Effector memory CD4-positive, alpha-beta T cell (primary cell): ENCODE results near the gene PASK.

ENCODE experiments used
- DNase-seq, 3 donors: peaks; one replicate each; pipeline ENCODE4 v3.0.0-alpha.2; 2020
- H3K27ac ChIP-seq: 2 replicates; pipeline ENCODE4 v1.7.0; 2013; ENCODE audit warnings: mild to moderate bottlenecking, low read length, moderate library complexity; ENCODE audit not compliant: insufficient read depth, poor library complexity, severe bottlenecking
- H3K27me3 ChIP-seq: replicated peaks from 2 replicates; pipeline ENCODE4 v1.7.0; 2013; ENCODE audit warnings: mild to moderate bottlenecking, low read length; ENCODE audit not compliant: insufficient read depth, control insufficient read depth, poor library complexity, severe bottlenecking
- H3K36me3 ChIP-seq: 2 replicates; pipeline ENCODE4 v1.7.0; 2013; ENCODE audit warnings: mild to moderate bottlenecking, low read length, moderate library complexity; ENCODE audit not compliant: control insufficient read depth, insufficient read depth
- H3K4me1 ChIP-seq: 2 replicates; pipeline ENCODE4 v1.7.0; 2013; ENCODE audit warnings: low read length, mild to moderate bottlenecking; ENCODE audit not compliant: control insufficient read depth, insufficient read depth, poor library complexity, severe bottlenecking
- H3K4me3 ChIP-seq: 2 replicates; pipeline ENCODE4 v1.7.0; 2013; ENCODE audit warnings: low read length, low read depth, mild to moderate bottlenecking; ENCODE audit not compliant: insufficient read depth, poor library complexity, severe bottlenecking
- H3K9me3 ChIP-seq: 2 replicates; pipeline ENCODE4 v1.7.0; 2013; ENCODE audit warnings: mild to moderate bottlenecking, low read length, moderate library complexity; ENCODE audit not compliant: control insufficient read depth

Gene PASK

GRCh38 chr2:241189856-241190201 is 40.6 kb upstream of the PASK start:
- H3K36me3 ChIP-seq = no peaks in the 10 kb centered on the region
- DNase-seq = no peak
- H3K4me3 ChIP-seq = no peak overlapping the region
- H3K27ac ChIP-seq = no peak overlapping the region
- H3K4me1 ChIP-seq = no peaks in the 10 kb centered on the region
- H3K27me3 ChIP-seq = no peaks in the 10 kb centered on the region
- H3K9me3 ChIP-seq = no peaks in the 10 kb centered on the region

- H3K36me3 ChIP-seq = no peaks in the 10 kb centered on the region
- no peaks in the 10 kb centered on the region for H3K27me3 ChIP-seq
- no peak for DNase-seq
- H3K27ac ChIP-seq = no peak overlapping the region
- H3K9me3 ChIP-seq = no peaks in the 10 kb centered on the region
- no peak overlapping the region for H3K4me3 ChIP-seq
- no peaks in the 10 kb centered on the region for H3K4me1 ChIP-seq
These were observed 40.0 kb upstream of the PASK start for GRCh38 chr2:241189093-241189855.

- Histone ChIP-seq H3K4me1 (no peaks in the 10 kb centered on the region), H3K4me3 (no peak within 1 kb of the TSS), H3K27ac (no peak within 1 kb of the TSS), H3K27me3 (no peaks in the 10 kb centered on the region), H3K36me3 (peaks cover 2% of the 10 kb centered on the region), H3K9me3 (no peaks in the 10 kb centered on the region)
- DNase-seq = no peak
These were observed 39.3 kb upstream of the PASK start, which contains the start of gene ANO7 for GRCh38 chr2:241188361-241189092. Gene ANO7, plus strand, starts transcription at chr2:241188677. Its CDS starts 1,387 bp downstream, at chr2:241190064.

GRCh38 chr2:241187918-241188234 is 38.6 kb upstream of the PASK start:
- no peak for DNase-seq
- Histone ChIP-seq H3K27ac (no peak overlapping the region), H3K9me3 (no peaks in the 10 kb centered on the region), H3K4me3 (no peak overlapping the region), H3K27me3 (no peaks in the 10 kb centered on the region), H3K4me1 (no peaks in the 10 kb centered on the region), H3K36me3 (peaks cover 8% of the 10 kb centered on the region)

DNA sequence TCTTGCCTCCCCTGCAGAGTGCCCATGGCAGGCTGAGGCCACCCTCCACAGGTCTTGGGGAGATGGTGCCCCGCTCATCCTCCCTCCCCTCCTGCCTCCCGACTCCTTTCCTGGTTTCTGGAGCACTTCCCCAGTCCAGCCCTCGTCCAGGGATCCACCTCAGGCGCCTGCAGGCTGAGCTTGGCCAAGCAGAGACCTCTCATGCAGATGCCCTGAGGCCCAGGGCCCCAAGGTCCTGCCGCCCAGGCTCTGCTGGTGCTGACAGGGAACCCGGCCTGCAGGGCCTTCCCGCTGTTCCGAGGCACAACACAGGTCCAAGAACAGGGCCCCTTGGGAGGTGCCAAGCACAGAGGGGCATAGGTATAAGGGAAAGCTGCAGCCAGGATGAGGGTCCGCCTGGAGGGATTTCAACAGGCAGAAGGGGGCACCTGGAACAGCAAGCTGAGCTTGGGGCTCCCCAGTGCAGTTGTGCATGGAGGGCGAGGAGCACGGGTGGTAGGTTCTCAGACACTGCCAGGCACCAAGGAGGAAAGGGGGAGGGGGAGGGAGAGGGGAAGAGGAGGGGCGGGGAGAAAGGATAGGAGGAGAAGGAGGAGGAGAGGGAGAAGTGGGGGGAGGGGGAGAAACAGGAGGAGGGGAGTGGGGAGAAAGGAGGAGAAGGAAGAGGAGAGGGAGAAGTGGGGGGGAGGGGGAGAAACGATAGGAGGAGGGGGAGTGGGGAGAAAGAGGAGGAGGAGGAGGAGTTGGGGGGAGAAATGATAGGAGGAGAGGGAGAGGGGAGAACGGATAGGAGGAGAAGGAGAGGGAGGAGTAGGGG is 38.0 kb upstream of the PASK start:
- H3K9me3 ChIP-seq = no peaks in the 10 kb centered on the region
- H3K36me3 ChIP-seq = peaks cover 12% of the 10 kb centered on the region
- H3K4me1 ChIP-seq = no peaks in the 10 kb centered on the region
- H3K27me3 ChIP-seq = no peaks in the 10 kb centered on the region
- no peak overlapping the region for H3K4me3 ChIP-seq
- no peak for DNase-seq
- no peak overlapping the region for H3K27ac ChIP-seq

- Histone ChIP-seq H3K27me3 (no peaks in the 10 kb centered on the region), H3K4me1 (no peaks in the 10 kb centered on the region), H3K4me3 (no peak overlapping the region), H3K36me3 (peaks cover 12% of the 10 kb centered on the region), H3K27ac (no peak overlapping the region), H3K9me3 (no peaks in the 10 kb centered on the region)
- no peak for DNase-seq
These were observed 36.7 kb upstream of the PASK start for GRCh38 chr2:241185961-241186360.

- DNase-seq = no peak
- Histone ChIP-seq H3K9me3 (no peaks in the 10 kb centered on the region), H3K4me3 (no peak overlapping the region), H3K36me3 (peaks cover 19% of the 10 kb centered on the region), H3K27ac (no peak overlapping the region), H3K4me1 (no peaks in the 10 kb centered on the region), H3K27me3 (no peaks in the 10 kb centered on the region)
These were observed 35.6 kb upstream of the PASK start for GRCh38 chr2:241184901-241185300.

DNA sequence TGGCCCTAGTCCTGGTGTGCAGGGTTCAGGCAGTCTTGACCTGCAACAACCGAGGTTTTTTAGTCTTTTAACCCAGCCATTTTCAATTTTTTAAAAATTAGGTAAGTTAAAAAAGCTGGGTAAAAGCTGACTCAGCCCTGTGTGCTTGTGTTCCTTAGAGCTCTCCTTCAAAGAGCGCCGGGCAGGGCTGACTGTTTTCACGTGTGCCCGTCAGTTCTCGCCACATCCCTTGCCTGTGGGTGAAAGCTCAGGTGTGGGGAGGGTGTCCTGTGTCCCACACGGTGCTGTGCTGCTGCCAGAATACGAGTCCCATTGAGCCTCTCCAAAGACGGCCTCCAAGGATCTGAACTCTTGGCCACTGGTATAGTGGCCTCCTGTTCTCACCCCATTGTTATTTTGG is 33.9 kb upstream of the PASK start:
- Histone ChIP-seq H3K27me3 (no peaks in the 10 kb centered on the region), H3K4me3 (no peak overlapping the region), H3K36me3 (peaks cover 26% of the 10 kb centered on the region), H3K4me1 (no peaks in the 10 kb centered on the region), H3K27ac (no peak overlapping the region), H3K9me3 (no peaks in the 10 kb centered on the region)
- no peak for DNase-seq

- Histone ChIP-seq H3K27ac (no peak overlapping the region), H3K9me3 (no peaks in the 10 kb centered on the region), H3K4me3 (no peak overlapping the region), H3K36me3 (peaks cover 30% of the 10 kb centered on the region), H3K27me3 (no peaks in the 10 kb centered on the region), H3K4me1 (no peaks in the 10 kb centered on the region)
- DNase-seq = no peak
These were observed 33.4 kb upstream of the PASK start for GRCh38 chr2:241182531-241183133.
